GM23338 (cell line): ENCODE results near the gene ACBD5. TPM values are rescaled to one million over a fixed set of nuclear protein-coding genes. Genes with fewer than 3 reads are reported as not detected.
A peak's percentile ranks its signal among the peaks of the same experiment; 100 is the strongest.

Source experiments
- ATAC-seq: fragments of 200-7000 bp; cut with Tn5 transposase; 3 replicates; pipeline ENCODE4 v1.9.1; 2020
- DNase-seq: peaks from one replicate; pipeline ENCODE4 v3.0.0-alpha.2; 2015; ENCODE audit warnings: low spot score
- H2AFZ ChIP-seq: fragments of 200-600 bp; sonication (generic); 2 replicates; pipeline ENCODE4 v1.8.0; 2016; ENCODE audit warnings: antibody characterized with exemption, mild to moderate bottlenecking, moderate library complexity
- H3F3A ChIP-seq: fragments of 200-600 bp; sonication (generic); replicated peaks from 2 replicates; pipeline ENCODE4 v1.8.0; 2017; ENCODE audit warnings: antibody characterized with exemption, mixed run types, low read depth
- H3K27ac ChIP-seq: fragments of 200-600 bp; sonication (generic); 2 replicates; pipeline ENCODE4 v1.6.1; 2016; ENCODE audit warnings: low read depth
- H3K27me3 ChIP-seq: fragments of 200-600 bp; sonication (generic); 2 replicates; pipeline ENCODE4 v1.8.0; 2016; ENCODE audit warnings: mild to moderate bottlenecking, mixed run types, moderate library complexity; ENCODE audit not compliant: insufficient read depth
- H3K36me3 ChIP-seq: fragments of 200-600 bp; sonication (generic); 2 replicates; pipeline ENCODE4 v1.8.0; 2016; ENCODE audit warnings: mild to moderate bottlenecking; ENCODE audit not compliant: insufficient read depth
- H3K4me1 ChIP-seq: fragments of 200-600 bp; sonication (generic); 2 replicates; pipeline ENCODE4 v1.8.0; 2016; ENCODE audit warnings: mild to moderate bottlenecking, moderate library complexity; ENCODE audit not compliant: insufficient read depth
- H3K4me2 ChIP-seq: fragments of 200-600 bp; sonication (generic); 2 replicates; pipeline ENCODE4 v1.7.1; 2017; ENCODE audit warnings: mixed run types
- H3K4me3 ChIP-seq: fragments of 200-600 bp; sonication (generic); 2 replicates; pipeline ENCODE4 v1.6.1; 2016; ENCODE audit warnings: mixed run types
- H3K79me2 ChIP-seq: fragments of 200-600 bp; sonication (generic); replicated peaks from 2 replicates; pipeline ENCODE4 v1.8.0; 2017; ENCODE audit warnings: mild to moderate bottlenecking; ENCODE audit not compliant: insufficient read depth
- H3K9me2 ChIP-seq: fragments of 200-600 bp; sonication (generic); 2 replicates; pipeline ENCODE4 v1.8.0; 2017; ENCODE audit not compliant: insufficient read depth
- H4K20me1 ChIP-seq: fragments of 200-600 bp; sonication (generic); replicated peaks from 2 replicates; pipeline ENCODE4 v1.8.0; 2017; ENCODE audit warnings: mild to moderate bottlenecking; ENCODE audit not compliant: insufficient read depth
- H3K27ac Mint-ChIP-seq: 2 replicates; pipeline ENCODE4 v1.8.0; 2020; ENCODE audit warnings: inconsistent platforms, mild to moderate bottlenecking, moderate library complexity, mixed read lengths
- H3K27me3 Mint-ChIP-seq: 3 replicates; pipeline ENCODE4 v1.8.0; 2022; ENCODE audit warnings: low read depth, mild to moderate bottlenecking, moderate library complexity, mixed read lengths, inconsistent platforms; ENCODE audit not compliant: insufficient read depth, poor library complexity
- H3K36me3 Mint-ChIP-seq: 3 replicates; pipeline ENCODE4 v1.8.0; 2021; ENCODE audit warnings: low read depth, mild to moderate bottlenecking, inconsistent platforms, moderate library complexity, mixed read lengths
- H3K4me1 Mint-ChIP-seq: 3 replicates; pipeline ENCODE4 v1.8.0; 2020; ENCODE audit warnings: mild to moderate bottlenecking, inconsistent platforms, mixed read lengths
- H3K4me3 Mint-ChIP-seq: 3 replicates; pipeline ENCODE4 v1.8.0; 2021; ENCODE audit warnings: moderate library complexity, mild to moderate bottlenecking, inconsistent platforms, mixed read lengths
- H3K9me3 Mint-ChIP-seq: 3 replicates; pipeline ENCODE4 v1.8.0; 2020; ENCODE audit warnings: moderate library complexity, mild to moderate bottlenecking, inconsistent platforms, mixed read lengths
- CREB1 ChIP-seq: fragments of 250-450 bp; sonication (Bioruptor Pico); IDR thresholded peaks from 2 replicates; pipeline ENCODE4 v1.5.0; 2020; ENCODE audit warnings: low read depth, mild to moderate bottlenecking, moderate library complexity
- EZH2 ChIP-seq: fragments of 200-600 bp; sonication (generic); IDR thresholded peaks from one replicate; pipeline ENCODE4 v1.8.0; 2017; ENCODE audit warnings: antibody characterized with exemption, mild to moderate bottlenecking, low read depth; ENCODE audit not compliant: unreplicated experiment
- EZH2phosphoT487 ChIP-seq: fragments of 200-600 bp; sonication (generic); IDR thresholded peaks from one replicate; pipeline ENCODE4 v1.8.1; 2018; ENCODE audit warnings: antibody characterized with exemption; ENCODE audit not compliant: unreplicated experiment
- ZNF114 ChIP-seq: fragments of 250-450 bp; sonication (Bioruptor Pico); IDR thresholded peaks from 2 replicates; pipeline ENCODE4 v1.5.0; 2020; ENCODE audit warnings: mild to moderate bottlenecking, moderate library complexity
- ZNF331 ChIP-seq: fragments of 250-450 bp; sonication (Bioruptor Pico); IDR thresholded peaks from 2 replicates; pipeline ENCODE4 v1.5.0; 2020; ENCODE audit warnings: low read depth, mild to moderate bottlenecking, moderate library complexity
- polyA plus RNA-seq: library from polyadenylated mRNA; unstranded; fragments of >200 nt; fragmentation: Nextera tagmentation; extraction: Ambion mirVana; gene quantifications from 2 replicates; pipeline ENCODE4 v1.2.1, GENCODE V29; 2016
- total RNA-seq: library from RNA; depleted of rRNA; stranded (reverse); fragments of >200 nt; shearing (Covaris generic); gene quantifications from 2 replicates; pipeline ENCODE4 v1.2.3, GENCODE V29; 2014
- TF ChIP-seq, protein P1 (sequence below), 2 experiments: fragments of 200-600 bp in 1 of 2; sonication (generic) in 1 of 2; conservative IDR thresholded peaks; 2 replicates each; pipeline versions ENCODE4 v1.5.1 to v1.6.1; 2016 to 2017; ENCODE audit warnings: antibody characterized with exemption in 2 of 2, low read depth in 2 of 2, mild to moderate bottlenecking in 2 of 2, moderate library complexity in 1 of 2
- TF ChIP-seq, protein P2 (sequence below): fragments of 250-450 bp; sonication (Bioruptor Pico); IDR thresholded peaks from 2 replicates; pipeline ENCODE4 v1.5.0; 2020; ENCODE audit warnings: mild to moderate bottlenecking, moderate library complexity

Gene ACBD5
- total and polyA plus RNA-seq, 2 experiments from 2014 or later: 9.8 to 10.1 TPM

DNA sequence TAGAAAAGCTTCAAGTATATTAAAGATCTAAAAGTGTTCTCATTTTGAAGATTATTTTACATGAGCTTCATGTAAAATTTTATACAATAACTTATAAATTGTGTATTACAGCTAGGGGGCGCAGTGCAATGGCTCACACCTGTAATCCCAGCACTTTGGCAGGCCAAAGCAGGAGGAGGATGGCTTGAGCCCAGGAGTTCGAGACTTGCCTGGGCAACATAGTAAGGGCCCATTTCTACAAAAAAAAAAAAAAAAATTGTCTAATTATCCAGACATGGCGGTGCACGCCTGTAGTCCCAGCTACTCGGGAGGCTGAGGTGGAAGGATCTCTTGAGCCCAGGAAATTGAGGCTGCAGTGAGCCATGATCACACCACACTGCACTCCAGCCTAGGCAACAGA is 16.6 kb downstream of the ACBD5 start:
- Histone ChIP-seq H3K4me3 (no peak overlapping the region), H3K36me3 (0 out of 2 replicates have a peak, but pooled peaks cover 2% of the 10 kb centered on the region), H3K79me2 (no peaks in the 10 kb centered on the region), H3F3A (no peaks in the 10 kb centered on the region), H3K4me2 (no peak overlapping the region), H3K27ac (no peak overlapping the region), H3K9me2 (no peaks in the 10 kb centered on the region), H2AFZ (no peak overlapping the region), H3K27me3 (no peaks in the 10 kb centered on the region), H4K20me1 (peaks cover 3% of the 10 kb centered on the region; the same call in 1 of the 2 replicates), H3K4me1 (no peaks in the 10 kb centered on the region)
- H3K4me3 Mint-ChIP-seq: no peak overlapping the region
- H3K27me3 Mint-ChIP-seq: no peaks in the 10 kb centered on the region
- ATAC-seq (peak; percentile 71), DNase-seq (peak; percentile 77)
- H3K9me3 Mint-ChIP-seq: no peaks in the 10 kb centered on the region
- H3K27ac Mint-ChIP-seq: no peak overlapping the region
- H3K4me1 Mint-ChIP-seq: no peaks in the 10 kb centered on the region
- no peak for TF ChIP-seq CREB1
- TF ChIP-seq, protein P1, sequence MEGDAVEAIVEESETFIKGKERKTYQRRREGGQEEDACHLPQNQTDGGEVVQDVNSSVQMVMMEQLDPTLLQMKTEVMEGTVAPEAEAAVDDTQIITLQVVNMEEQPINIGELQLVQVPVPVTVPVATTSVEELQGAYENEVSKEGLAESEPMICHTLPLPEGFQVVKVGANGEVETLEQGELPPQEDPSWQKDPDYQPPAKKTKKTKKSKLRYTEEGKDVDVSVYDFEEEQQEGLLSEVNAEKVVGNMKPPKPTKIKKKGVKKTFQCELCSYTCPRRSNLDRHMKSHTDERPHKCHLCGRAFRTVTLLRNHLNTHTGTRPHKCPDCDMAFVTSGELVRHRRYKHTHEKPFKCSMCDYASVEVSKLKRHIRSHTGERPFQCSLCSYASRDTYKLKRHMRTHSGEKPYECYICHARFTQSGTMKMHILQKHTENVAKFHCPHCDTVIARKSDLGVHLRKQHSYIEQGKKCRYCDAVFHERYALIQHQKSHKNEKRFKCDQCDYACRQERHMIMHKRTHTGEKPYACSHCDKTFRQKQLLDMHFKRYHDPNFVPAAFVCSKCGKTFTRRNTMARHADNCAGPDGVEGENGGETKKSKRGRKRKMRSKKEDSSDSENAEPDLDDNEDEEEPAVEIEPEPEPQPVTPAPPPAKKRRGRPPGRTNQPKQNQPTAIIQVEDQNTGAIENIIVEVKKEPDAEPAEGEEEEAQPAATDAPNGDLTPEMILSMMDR (conservative IDR thresholded peaks at IDR 0.05; ENCODE audit: low read depth in 2 of 2): peak; percentile 73 to 93
- peaks cover 9% of the 10 kb centered on the region; the same call in 1 of the 3 replicates for H3K36me3 Mint-ChIP-seq

DNA sequence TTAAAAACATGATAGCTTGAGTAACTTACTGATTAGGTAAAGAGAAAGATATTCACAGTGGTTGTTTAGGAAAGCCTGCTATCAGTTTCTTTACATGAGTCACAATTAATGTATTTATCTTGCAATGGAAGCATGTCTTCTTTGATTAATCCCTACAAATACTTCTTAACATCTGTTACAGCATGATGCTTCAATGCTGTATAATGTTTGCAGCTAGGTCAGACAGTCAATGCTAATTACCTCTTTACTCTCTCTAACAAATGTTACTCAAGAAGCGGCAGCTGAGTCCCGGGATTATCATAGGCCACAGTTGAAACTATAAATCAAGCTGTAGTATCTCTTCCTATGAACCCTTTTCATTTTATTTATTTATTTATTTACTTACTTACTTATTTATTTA is 33.2 kb downstream of the ACBD5 start:
- Histone ChIP-seq H3K9me2 (no peaks in the 10 kb centered on the region), H3K27ac (no peak overlapping the region), H3K4me1 (no peaks in the 10 kb centered on the region), H3K4me3 (no peak overlapping the region), H2AFZ (no peak overlapping the region), H3K79me2 (no peaks in the 10 kb centered on the region), H4K20me1 (no peaks in the 10 kb centered on the region), H3K27me3 (no peaks in the 10 kb centered on the region), H3K36me3 (peaks cover 6% of the 10 kb centered on the region), H3F3A (no peaks in the 10 kb centered on the region), H3K4me2 (no peak overlapping the region)
- ATAC-seq (no peak), DNase-seq (no peak)
- TF ChIP-seq, protein P2, sequence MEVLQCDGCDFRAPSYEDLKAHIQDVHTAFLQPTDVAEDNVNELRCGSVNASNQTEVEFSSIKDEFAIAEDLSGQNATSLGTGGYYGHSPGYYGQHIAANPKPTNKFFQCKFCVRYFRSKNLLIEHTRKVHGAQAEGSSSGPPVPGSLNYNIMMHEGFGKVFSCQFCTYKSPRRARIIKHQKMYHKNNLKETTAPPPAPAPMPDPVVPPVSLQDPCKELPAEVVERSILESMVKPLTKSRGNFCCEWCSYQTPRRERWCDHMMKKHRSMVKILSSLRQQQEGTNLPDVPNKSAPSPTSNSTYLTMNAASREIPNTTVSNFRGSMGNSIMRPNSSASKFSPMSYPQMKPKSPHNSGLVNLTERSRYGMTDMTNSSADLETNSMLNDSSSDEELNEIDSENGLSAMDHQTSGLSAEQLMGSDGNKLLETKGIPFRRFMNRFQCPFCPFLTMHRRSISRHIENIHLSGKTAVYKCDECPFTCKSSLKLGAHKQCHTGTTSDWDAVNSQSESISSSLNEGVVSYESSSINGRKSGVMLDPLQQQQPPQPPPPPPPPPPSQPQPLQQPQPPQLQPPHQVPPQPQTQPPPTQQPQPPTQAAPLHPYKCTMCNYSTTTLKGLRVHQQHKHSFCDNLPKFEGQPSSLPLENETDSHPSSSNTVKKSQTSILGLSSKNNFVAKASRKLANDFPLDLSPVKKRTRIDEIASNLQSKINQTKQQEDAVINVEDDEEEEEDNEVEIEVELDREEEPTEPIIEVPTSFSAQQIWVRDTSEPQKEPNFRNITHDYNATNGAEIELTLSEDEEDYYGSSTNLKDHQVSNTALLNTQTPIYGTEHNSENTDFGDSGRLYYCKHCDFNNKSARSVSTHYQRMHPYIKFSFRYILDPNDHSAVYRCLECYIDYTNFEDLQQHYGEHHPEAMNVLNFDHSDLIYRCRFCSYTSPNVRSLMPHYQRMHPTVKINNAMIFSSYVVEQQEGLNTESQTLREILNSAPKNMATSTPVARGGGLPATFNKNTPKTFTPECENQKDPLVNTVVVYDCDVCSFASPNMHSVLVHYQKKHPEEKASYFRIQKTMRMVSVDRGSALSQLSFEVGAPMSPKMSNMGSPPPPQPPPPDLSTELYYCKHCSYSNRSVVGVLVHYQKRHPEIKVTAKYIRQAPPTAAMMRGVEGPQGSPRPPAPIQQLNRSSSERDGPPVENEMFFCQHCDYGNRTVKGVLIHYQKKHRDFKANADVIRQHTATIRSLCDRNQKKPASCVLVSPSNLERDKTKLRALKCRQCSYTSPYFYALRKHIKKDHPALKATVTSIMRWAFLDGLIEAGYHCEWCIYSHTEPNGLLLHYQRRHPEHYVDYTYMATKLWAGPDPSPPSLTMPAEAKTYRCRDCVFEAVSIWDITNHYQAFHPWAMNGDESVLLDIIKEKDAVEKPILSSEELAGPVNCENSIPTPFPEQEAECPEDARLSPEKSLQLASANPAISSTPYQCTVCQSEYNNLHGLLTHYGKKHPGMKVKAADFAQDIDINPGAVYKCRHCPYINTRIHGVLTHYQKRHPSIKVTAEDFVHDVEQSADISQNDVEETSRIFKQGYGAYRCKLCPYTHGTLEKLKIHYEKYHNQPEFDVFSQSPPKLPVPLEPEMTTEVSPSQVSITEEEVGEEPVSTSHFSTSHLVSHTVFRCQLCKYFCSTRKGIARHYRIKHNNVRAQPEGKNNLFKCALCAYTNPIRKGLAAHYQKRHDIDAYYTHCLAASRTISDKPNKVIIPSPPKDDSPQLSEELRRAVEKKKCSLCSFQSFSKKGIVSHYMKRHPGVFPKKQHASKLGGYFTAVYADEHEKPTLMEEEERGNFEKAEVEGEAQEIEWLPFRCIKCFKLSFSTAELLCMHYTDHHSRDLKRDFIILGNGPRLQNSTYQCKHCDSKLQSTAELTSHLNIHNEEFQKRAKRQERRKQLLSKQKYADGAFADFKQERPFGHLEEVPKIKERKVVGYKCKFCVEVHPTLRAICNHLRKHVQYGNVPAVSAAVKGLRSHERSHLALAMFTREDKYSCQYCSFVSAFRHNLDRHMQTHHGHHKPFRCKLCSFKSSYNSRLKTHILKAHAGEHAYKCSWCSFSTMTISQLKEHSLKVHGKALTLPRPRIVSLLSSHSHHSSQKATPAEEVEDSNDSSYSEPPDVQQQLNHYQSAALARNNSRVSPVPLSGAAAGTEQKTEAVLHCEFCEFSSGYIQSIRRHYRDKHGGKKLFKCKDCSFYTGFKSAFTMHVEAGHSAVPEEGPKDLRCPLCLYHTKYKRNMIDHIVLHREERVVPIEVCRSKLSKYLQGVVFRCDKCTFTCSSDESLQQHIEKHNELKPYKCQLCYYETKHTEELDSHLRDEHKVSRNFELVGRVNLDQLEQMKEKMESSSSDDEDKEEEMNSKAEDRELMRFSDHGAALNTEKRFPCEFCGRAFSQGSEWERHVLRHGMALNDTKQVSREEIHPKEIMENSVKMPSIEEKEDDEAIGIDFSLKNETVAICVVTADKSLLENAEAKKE (CRISPR knock-in tag): no peak
- TF ChIP-seq ZNF331 (CRISPR knock-in tag) (no peak), ZNF114 (no peak), CREB1 (no peak), EZH2 (no peak), EZH2phosphoT487 (no peak)
- TF ChIP-seq, protein P1 (conservative IDR thresholded peaks at IDR 0.05; ENCODE audit: low read depth in 2 of 2): no peak
- Mint-ChIP-seq H3K36me3 (peaks cover 18% of the 10 kb centered on the region), H3K27me3 (peaks cover 3% of the 10 kb centered on the region), H3K4me3 (no peak overlapping the region), H3K27ac (no peak overlapping the region), H3K4me1 (no peaks in the 10 kb centered on the region), H3K9me3 (no peaks in the 10 kb centered on the region)
